Mucosa of gallbladder (tissue), 1 donor: ENCODE results near the gene EML6. TPM values are rescaled to one million over a fixed set of nuclear protein-coding genes. Genes with fewer than 3 reads are reported as not detected.
"Not testable (repeated sequence)": the region's sequence is repeated elsewhere in the genome, so short reads cannot be mapped to it uniquely, and the experiment has no call there.

Source experiments
- DNase-seq: peaks from one replicate; pipeline ENCODE4 v3.0.0-alpha.2; 2020; ENCODE audit warnings: low spot score
- total RNA-seq: library from RNA; stranded (reverse); gene quantifications from one replicate; pipeline ENCODE4 v1.2.1, GENCODE V29; 2021
- donor health status: DM: no; HTN: no; CAD: no.

The EML6 gene
- total RNA-seq, 1 donor from 2014 or later, result 2.1 TPM

- no peak for DNase-seq
Observed at GRCh38 chr2:54801352-54801751, 77.9 kb downstream of the EML6 start.

GRCh38 chr2:54803783-54804751 lies 80.6 kb downstream of the EML6 start:
- no peak for DNase-seq

GRCh38 chr2:54805255-54805654 lies 81.8 kb downstream of the EML6 start:
- no peak for DNase-seq

- no peak for DNase-seq
Observed at GRCh38 chr2:54806975-54807374, 83.5 kb downstream of the EML6 start.

GRCh38 chr2:54808661-54809060 lies 85.2 kb downstream of the EML6 start:
- DNase-seq, result no peak

- DNase-seq, result no peak
Observed at GRCh38 chr2:54809819-54810218, 86.4 kb downstream of the EML6 start.

GRCh38 chr2:54810246-54810645 lies 86.8 kb downstream of the EML6 start:
- DNase-seq, result no peak

GRCh38 chr2:54813584-54813983 lies 90.1 kb downstream of the EML6 start:
- DNase-seq, result no peak

- DNase-seq, result no peak
Observed at GRCh38 chr2:54814389-54815147, 91.1 kb downstream of the EML6 start.

- DNase-seq, result no peak
Observed at GRCh38 chr2:54815148-54815539, 91.7 kb downstream of the EML6 start.

- no peak for DNase-seq
Observed at GRCh38 chr2:54818226-54818625, 94.8 kb downstream of the EML6 start.

- DNase-seq, result no peak
Observed at GRCh38 chr2:54820558-54820957, 97.1 kb downstream of the EML6 start.

- DNase-seq, result no peak
Observed at GRCh38 chr2:54824567-54824966, 101.1 kb downstream of the EML6 start.

- no peak for DNase-seq
Observed at GRCh38 chr2:54830546-54830945, 107.1 kb downstream of the EML6 start.

- DNase-seq, result no peak
Observed at GRCh38 chr2:54831480-54831879, 108.0 kb downstream of the EML6 start.

- DNase-seq, result no peak
Observed at GRCh38 chr2:54834721-54835120, 111.3 kb downstream of the EML6 start.

- no peak for DNase-seq
Observed at GRCh38 chr2:54836477-54836876, 113.0 kb downstream of the EML6 start.

- DNase-seq, result peak; percentile 78
Observed at GRCh38 chr2:54838585-54839035, 115.1 kb downstream of the EML6 start.

- no peak for DNase-seq
Observed at GRCh38 chr2:54839461-54840255, 116.2 kb downstream of the EML6 start.

- DNase-seq, result no peak
Observed at GRCh38 chr2:54840559-54841468, 117.4 kb downstream of the EML6 start.

GRCh38 chr2:54841500-54841899 lies 118.0 kb downstream of the EML6 start:
- DNase-seq, result not testable (repeated sequence)
